ENCODE results near the gene CAV3.

CAV3 gene

GRCh38 chr3:8724108-8724752 lies 9.4 kb upstream of the CAV3 start:
- DNase-seq (ENCODE audit: insufficient read length, low spot score): no peak
- no peak for FAIRE-seq
- TF ChIP-seq POLR2A (IDR thresholded peaks at IDR 0.05; ENCODE audit: low read depth, low read length): no peak

GRCh38 chr3:8727605-8728512 lies 5.7 kb upstream of the CAV3 start:
- DNase-seq (ENCODE audit: insufficient read length, low spot score) (no peak), FAIRE-seq (no peak)
- TF ChIP-seq POLR2A (IDR thresholded peaks at IDR 0.05; ENCODE audit: low read depth, low read length): no peak

- no peak for TF ChIP-seq POLR2A (IDR thresholded peaks at IDR 0.05; ENCODE audit: low read depth, low read length)
- FAIRE-seq (no peak), DNase-seq (ENCODE audit: insufficient read length, low spot score) (no peak)
Measured at GRCh38 chr3:8729479-8729878, 4.1 kb upstream of the CAV3 start.

- FAIRE-seq (no peak), DNase-seq (ENCODE audit: insufficient read length, low spot score) (no peak)
- TF ChIP-seq POLR2A (IDR thresholded peaks at IDR 0.05; ENCODE audit: low read depth, low read length): no peak
Measured at GRCh38 chr3:8730656-8731055, 2.9 kb upstream of the CAV3 start.

GRCh38 chr3:8732413-8732812 lies 1.2 kb upstream of the CAV3 start:
- DNase-seq (ENCODE audit: insufficient read length, low spot score): no peak
- no peak for TF ChIP-seq POLR2A (IDR thresholded peaks at IDR 0.05; ENCODE audit: low read depth, low read length)
- FAIRE-seq: no peak

- TF ChIP-seq POLR2A (IDR thresholded peaks at IDR 0.05; ENCODE audit: low read depth, low read length): no peak
- DNase-seq (ENCODE audit: insufficient read length, low spot score) (no peak), FAIRE-seq (no peak)
Measured at GRCh38 chr3:8734137-8734878, 706 bp downstream of the CAV3 start.

- no peak for TF ChIP-seq POLR2A (IDR thresholded peaks at IDR 0.05; ENCODE audit: low read depth, low read length)
- DNase-seq (ENCODE audit: insufficient read length, low spot score) (no peak), FAIRE-seq (no peak)
Measured at GRCh38 chr3:8734908-8735307, 1.3 kb downstream of the CAV3 start.

GRCh38 chr3:8736436-8736835 lies 2.8 kb downstream of the CAV3 start:
- no peak for FAIRE-seq
- DNase-seq (ENCODE audit: insufficient read length, low spot score): no peak
- TF ChIP-seq POLR2A (IDR thresholded peaks at IDR 0.05; ENCODE audit: low read depth, low read length): no peak

- no peak for TF ChIP-seq POLR2A (IDR thresholded peaks at IDR 0.05; ENCODE audit: low read depth, low read length)
- DNase-seq (ENCODE audit: insufficient read length, low spot score): no peak
- no peak for FAIRE-seq
Measured at GRCh38 chr3:8737301-8737700, 3.7 kb downstream of the CAV3 start.

- FAIRE-seq (no peak), DNase-seq (ENCODE audit: insufficient read length, low spot score) (no peak)
- TF ChIP-seq POLR2A (IDR thresholded peaks at IDR 0.05; ENCODE audit: low read depth, low read length): no peak
Measured at GRCh38 chr3:8737823-8738222, 4.2 kb downstream of the CAV3 start.

- no peak for FAIRE-seq
- TF ChIP-seq POLR2A (IDR thresholded peaks at IDR 0.05; ENCODE audit: low read depth, low read length): no peak
- no peak for DNase-seq (ENCODE audit: insufficient read length, low spot score)
Measured at GRCh38 chr3:8738639-8739038, 5.0 kb downstream of the CAV3 start.

- no peak for TF ChIP-seq POLR2A (IDR thresholded peaks at IDR 0.05; ENCODE audit: low read depth, low read length)
- DNase-seq (ENCODE audit: insufficient read length, low spot score) (peak; percentile 82), FAIRE-seq (peak; percentile 89)
Measured at GRCh38 chr3:8739757-8740504, 6.3 kb downstream of the CAV3 start.

- TF ChIP-seq POLR2A (IDR thresholded peaks at IDR 0.05; ENCODE audit: low read depth, low read length): no peak
- DNase-seq (ENCODE audit: insufficient read length, low spot score): peak; percentile 80
- FAIRE-seq: peak; percentile 60
Measured at GRCh38 chr3:8741581-8742261, 8.1 kb downstream of the CAV3 start.
